KMS-11 (cell line): ENCODE results near the gene MFSD6L.

Experiments used
- H2AFZ ChIP-seq: fragments of 200-600 bp; sonication (generic); 2 replicates; pipeline ENCODE4 v1.6.1; 2016; ENCODE audit warnings: antibody characterized with exemption, mixed run types, low read depth
- H3K27ac ChIP-seq: fragments of 200-600 bp; sonication (generic); 2 replicates; pipeline ENCODE4 v1.6.1; 2016; ENCODE audit warnings: mild to moderate bottlenecking, mixed run types
- H3K27me3 ChIP-seq: fragments of 200-600 bp; sonication (generic); 2 replicates; pipeline ENCODE4 v1.6.1; 2017; ENCODE audit warnings: mild to moderate bottlenecking, low read depth, mixed run types, moderate library complexity; ENCODE audit not compliant: insufficient read depth
- H3K36me3 ChIP-seq: fragments of 200-600 bp; sonication (generic); 2 replicates; pipeline ENCODE4 v1.6.1; 2017; ENCODE audit warnings: mild to moderate bottlenecking, mixed run types; ENCODE audit not compliant: insufficient read depth
- H3K4me1 ChIP-seq: fragments of 200-600 bp; sonication (generic); 2 replicates; pipeline ENCODE4 v1.6.1; 2016; ENCODE audit warnings: mild to moderate bottlenecking, low read depth, mixed run types; ENCODE audit not compliant: poor library complexity, severe bottlenecking
- H3K4me2 ChIP-seq: fragments of 200-600 bp; sonication (generic); 2 replicates; pipeline ENCODE4 v1.7.0; 2016; ENCODE audit warnings: mild to moderate bottlenecking, mixed run types
- H3K4me3 ChIP-seq: fragments of 200-600 bp; sonication (generic); IDR thresholded peaks from 2 replicates; pipeline ENCODE4 v1.6.1; 2017; ENCODE audit warnings: low read depth, low read length, mixed read lengths; ENCODE audit not compliant: insufficient read depth
- H3K79me2 ChIP-seq: fragments of 200-600 bp; sonication (generic); 2 replicates; pipeline ENCODE4 v1.6.1; 2016; ENCODE audit warnings: low read depth, mixed run types; ENCODE audit not compliant: insufficient read depth
- H3K9ac ChIP-seq: fragments of 200-600 bp; sonication (generic); 2 replicates; pipeline ENCODE4 v1.6.1; 2016; ENCODE audit warnings: mild to moderate bottlenecking, mixed run types
- H4K20me1 ChIP-seq: fragments of 200-600 bp; sonication (generic); 2 replicates; pipeline ENCODE4 v1.6.1; 2016; ENCODE audit warnings: mild to moderate bottlenecking, mixed run types; ENCODE audit not compliant: insufficient read depth
- TF ChIP-seq, protein P1 (sequence below): fragments of 200-600 bp; sonication (generic); conservative IDR thresholded peaks from 2 replicates; pipeline ENCODE4 v1.6.1; 2017; ENCODE audit warnings: low read depth, mild to moderate bottlenecking, antibody characterized with exemption, low read length, moderate library complexity, mixed read lengths

MFSD6L gene

DNA sequence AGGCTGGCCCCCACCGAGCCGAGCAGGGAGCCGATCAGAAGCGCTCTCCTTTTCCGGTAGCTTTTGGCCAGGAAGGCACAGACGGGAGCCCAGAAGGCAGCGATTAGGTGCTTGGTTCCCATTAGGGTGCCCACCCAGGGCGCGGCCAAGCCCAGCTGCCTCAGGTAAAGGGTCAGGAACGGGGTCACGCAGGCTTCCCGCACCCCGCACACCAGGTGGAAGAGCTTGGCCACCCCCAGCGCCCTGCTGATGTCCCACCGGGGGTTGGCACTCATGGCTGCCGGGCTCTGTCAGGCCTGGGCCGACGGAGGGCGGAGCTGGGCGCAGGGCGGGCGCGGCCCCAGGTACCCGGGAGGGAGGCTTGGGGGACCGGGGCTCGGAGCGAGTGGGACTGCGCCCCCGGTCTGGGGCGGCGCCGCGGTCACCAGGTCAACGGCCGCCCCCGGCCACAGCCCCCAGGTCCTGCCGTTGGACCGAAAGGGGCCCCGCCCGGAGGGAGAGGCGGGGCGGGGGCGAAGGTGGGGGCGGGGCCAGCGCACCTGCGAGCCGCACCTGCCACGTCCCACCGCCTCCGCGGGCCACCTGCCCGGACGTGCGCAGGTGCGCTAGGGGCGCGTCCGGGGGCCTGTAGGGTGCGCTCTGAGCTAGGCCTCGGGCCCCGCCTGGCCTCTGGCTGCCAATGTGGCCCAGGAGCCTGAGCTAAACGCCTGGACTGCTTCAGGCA is at the start of gene MFSD6L:
TSS of gene MFSD6L (minus strand) at position 520 of the 724 bp plus-strand sequence. CDS start at position 275, 245 bp downstream.
- Histone ChIP-seq H3K27ac (no peak within 1 kb of the TSS), H3K4me1 (no peaks in the 10 kb centered on the region), H3K36me3 (no peaks in the 10 kb centered on the region), H3K79me2 (no peaks in the 10 kb centered on the region), H3K27me3 (no peaks in the 10 kb centered on the region), H3K4me3 (no peak within 1 kb of the TSS), H3K4me2 (no peak within 1 kb of the TSS), H4K20me1 (no peaks in the 10 kb centered on the region), H2AFZ (no peak within 1 kb of the TSS), H3K9ac (no peak within 1 kb of the TSS)
- TF ChIP-seq, protein P1, sequence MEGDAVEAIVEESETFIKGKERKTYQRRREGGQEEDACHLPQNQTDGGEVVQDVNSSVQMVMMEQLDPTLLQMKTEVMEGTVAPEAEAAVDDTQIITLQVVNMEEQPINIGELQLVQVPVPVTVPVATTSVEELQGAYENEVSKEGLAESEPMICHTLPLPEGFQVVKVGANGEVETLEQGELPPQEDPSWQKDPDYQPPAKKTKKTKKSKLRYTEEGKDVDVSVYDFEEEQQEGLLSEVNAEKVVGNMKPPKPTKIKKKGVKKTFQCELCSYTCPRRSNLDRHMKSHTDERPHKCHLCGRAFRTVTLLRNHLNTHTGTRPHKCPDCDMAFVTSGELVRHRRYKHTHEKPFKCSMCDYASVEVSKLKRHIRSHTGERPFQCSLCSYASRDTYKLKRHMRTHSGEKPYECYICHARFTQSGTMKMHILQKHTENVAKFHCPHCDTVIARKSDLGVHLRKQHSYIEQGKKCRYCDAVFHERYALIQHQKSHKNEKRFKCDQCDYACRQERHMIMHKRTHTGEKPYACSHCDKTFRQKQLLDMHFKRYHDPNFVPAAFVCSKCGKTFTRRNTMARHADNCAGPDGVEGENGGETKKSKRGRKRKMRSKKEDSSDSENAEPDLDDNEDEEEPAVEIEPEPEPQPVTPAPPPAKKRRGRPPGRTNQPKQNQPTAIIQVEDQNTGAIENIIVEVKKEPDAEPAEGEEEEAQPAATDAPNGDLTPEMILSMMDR, result no peak

- Histone ChIP-seq H4K20me1 (no peaks in the 10 kb centered on the region), H3K4me3 (no peak overlapping the region), H3K4me1 (no peaks in the 10 kb centered on the region), H3K79me2 (no peaks in the 10 kb centered on the region), H3K27ac (no peak overlapping the region), H3K36me3 (no peaks in the 10 kb centered on the region), H3K4me2 (no peak overlapping the region), H3K9ac (no peak overlapping the region), H2AFZ (no peak overlapping the region), H3K27me3 (no peaks in the 10 kb centered on the region)
- TF ChIP-seq, protein P1, result no peak
These were observed 48.7 kb upstream of the MFSD6L start for GRCh38 chr17:8847891-8848290.

- Histone ChIP-seq H3K79me2 (no peaks in the 10 kb centered on the region), H3K9ac (no peak overlapping the region), H3K27me3 (no peaks in the 10 kb centered on the region), H3K4me1 (no peaks in the 10 kb centered on the region), H3K36me3 (no peaks in the 10 kb centered on the region), H4K20me1 (no peaks in the 10 kb centered on the region), H3K27ac (no peak overlapping the region), H3K4me2 (no peak overlapping the region), H3K4me3 (no peak overlapping the region), H2AFZ (no peak overlapping the region)
- TF ChIP-seq, protein P1, result no peak
These were observed 47.6 kb upstream of the MFSD6L start for GRCh38 chr17:8846768-8847211.

DNA sequence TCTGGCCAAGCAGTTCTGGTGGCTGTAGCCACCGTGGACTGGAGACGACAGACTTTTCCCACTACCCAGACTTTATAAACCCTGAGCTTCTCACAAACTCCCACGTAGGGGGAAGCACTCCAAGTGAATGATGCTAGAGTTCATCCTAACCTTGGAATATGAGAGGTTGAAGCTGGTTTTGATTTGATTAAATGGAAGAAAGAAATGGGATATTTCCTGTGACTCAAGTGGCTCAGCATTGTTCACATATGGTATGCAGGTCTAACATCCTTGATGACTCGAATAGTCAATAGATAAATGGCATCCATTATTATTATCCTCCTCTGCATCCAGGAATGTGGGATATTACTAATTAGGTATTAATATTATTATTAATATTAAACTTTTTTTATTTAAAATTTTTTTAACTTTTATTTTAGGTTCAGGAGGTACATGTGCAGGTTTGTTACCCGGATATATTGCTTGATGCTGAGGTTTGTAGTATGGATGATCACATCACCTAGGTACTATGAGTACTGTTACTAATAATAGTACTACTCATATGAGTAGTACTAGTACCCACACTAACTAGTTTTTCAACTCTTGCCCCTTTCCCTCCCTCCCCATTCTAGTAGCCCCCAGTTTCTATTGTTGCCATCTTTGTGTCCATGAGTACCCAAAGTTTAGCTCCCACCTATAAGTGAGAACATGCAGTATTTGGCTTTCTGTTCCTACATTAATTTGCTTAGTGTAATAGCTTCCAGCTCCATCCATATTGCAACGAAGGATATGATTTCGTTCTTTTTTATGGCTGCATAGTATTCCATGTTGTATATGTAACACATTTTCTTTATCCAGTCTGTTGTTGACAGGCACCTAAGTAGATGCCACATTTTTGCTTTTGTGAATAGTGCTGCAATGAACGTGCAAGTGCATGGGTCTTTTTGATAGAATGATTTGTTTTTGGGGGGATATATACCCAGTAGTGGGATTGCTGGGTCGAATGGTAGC is 45.4 kb upstream of the MFSD6L start:
- Histone ChIP-seq H3K4me3 (no peak overlapping the region), H3K27me3 (no peaks in the 10 kb centered on the region), H3K79me2 (no peaks in the 10 kb centered on the region), H3K27ac (no peak overlapping the region), H2AFZ (no peak overlapping the region), H3K4me1 (no peaks in the 10 kb centered on the region), H3K4me2 (no peak overlapping the region), H3K36me3 (no peaks in the 10 kb centered on the region), H3K9ac (no peak overlapping the region), H4K20me1 (no peaks in the 10 kb centered on the region)
- TF ChIP-seq, protein P1, result no peak
